GM19240 (cell line): ENCODE results near the gene TMEM178B.
"Not testable (repeated sequence)": the region's sequence is repeated elsewhere in the genome, so short reads cannot be mapped to it uniquely, and the experiment has no call there.

Experiments
- DNase-seq: peaks from one replicate; pipeline ENCODE4 v3.0.0; 2011; ENCODE audit warnings: low spot score; ENCODE audit not compliant: insufficient read length

Gene TMEM178B

GRCh38 chr7:141381794-141382427 lies 308.0 kb downstream of the TMEM178B start:
- no peak for DNase-seq

- DNase-seq = not testable (repeated sequence)
These were observed 309.5 kb downstream of the TMEM178B start for GRCh38 chr7:141383356-141383755.

GRCh38 chr7:141386881-141387280 lies 313.0 kb downstream of the TMEM178B start:
- DNase-seq = no peak

GRCh38 chr7:141387521-141388217 lies 313.8 kb downstream of the TMEM178B start:
- DNase-seq = no peak

GRCh38 chr7:141389140-141389796 lies 315.4 kb downstream of the TMEM178B start:
- DNase-seq = no peak

GRCh38 chr7:141390339-141390738 lies 316.5 kb downstream of the TMEM178B start:
- no peak for DNase-seq

GRCh38 chr7:141393056-141393455 lies 319.2 kb downstream of the TMEM178B start:
- DNase-seq = no peak

GRCh38 chr7:141397236-141398163 lies 323.6 kb downstream of the TMEM178B start:
- no peak for DNase-seq

- no peak for DNase-seq
These were observed 326.5 kb downstream of the TMEM178B start for GRCh38 chr7:141400356-141400755.

- DNase-seq = no peak
These were observed 328.6 kb downstream of the TMEM178B start for GRCh38 chr7:141402277-141402996.

- not testable (repeated sequence) for DNase-seq
These were observed 330.0 kb downstream of the TMEM178B start for GRCh38 chr7:141403846-141404245.

GRCh38 chr7:141406347-141406746 lies 332.5 kb downstream of the TMEM178B start:
- DNase-seq = no peak

- no peak for DNase-seq
These were observed 334.0 kb downstream of the TMEM178B start for GRCh38 chr7:141407893-141408292.

- no peak for DNase-seq
These were observed 334.6 kb downstream of the TMEM178B start for GRCh38 chr7:141408440-141408839.

GRCh38 chr7:141409219-141409618 lies 335.4 kb downstream of the TMEM178B start:
- DNase-seq = no peak

- DNase-seq = no peak
These were observed 336.0 kb downstream of the TMEM178B start for GRCh38 chr7:141409801-141410329.

- DNase-seq = no peak
These were observed 336.6 kb downstream of the TMEM178B start for GRCh38 chr7:141410353-141411000.

- DNase-seq = no peak
These were observed 337.3 kb downstream of the TMEM178B start for GRCh38 chr7:141411133-141411532.

GRCh38 chr7:141415999-141416398 lies 342.1 kb downstream of the TMEM178B start:
- DNase-seq = no peak

- no peak for DNase-seq
These were observed 342.9 kb downstream of the TMEM178B start for GRCh38 chr7:141416650-141417270.
